DMS 273 (cell line): ENCODE results near the gene GTF2F2.
A peak's percentile ranks its signal among the peaks of the same experiment; 100 is the strongest.
"Not testable (repeated sequence)": the region's sequence is repeated elsewhere in the genome, so short reads cannot be mapped to it uniquely, and the experiment has no call there.

ENCODE experiments used
- DNase-seq: peaks from one replicate; lab custom pipeline; 2025; ENCODE audit not compliant: unreplicated experiment; lab: John Stamatoyannopoulos, UW

GTF2F2 gene

GRCh38 chr13:45178349-45179162 lies 58.2 kb downstream of the GTF2F2 start:
- peak; percentile 27 for DNase-seq

DNA sequence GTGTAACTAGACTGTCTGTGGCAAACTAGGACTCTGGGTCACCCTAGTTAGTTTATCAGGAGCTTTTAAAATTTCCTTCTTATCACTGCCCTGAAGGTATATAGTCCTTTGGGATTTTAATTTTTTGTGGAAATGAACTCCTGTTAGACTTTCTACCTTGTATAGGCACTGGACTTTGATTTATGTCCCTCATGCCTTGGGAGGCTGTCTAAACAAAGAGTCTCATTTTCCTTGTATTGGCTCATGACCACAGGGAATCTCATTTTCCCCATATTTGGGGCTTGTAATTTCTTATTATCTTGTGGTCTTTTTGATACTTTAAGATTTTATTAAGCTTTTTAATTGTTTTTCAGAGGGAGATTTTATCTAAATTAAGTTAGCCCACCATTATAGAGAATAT lies 59.1 kb downstream of the GTF2F2 start:
- DNase-seq: no peak

GRCh38 chr13:45180303-45180702 lies 60.0 kb downstream of the GTF2F2 start:
- DNase-seq: no peak

DNA sequence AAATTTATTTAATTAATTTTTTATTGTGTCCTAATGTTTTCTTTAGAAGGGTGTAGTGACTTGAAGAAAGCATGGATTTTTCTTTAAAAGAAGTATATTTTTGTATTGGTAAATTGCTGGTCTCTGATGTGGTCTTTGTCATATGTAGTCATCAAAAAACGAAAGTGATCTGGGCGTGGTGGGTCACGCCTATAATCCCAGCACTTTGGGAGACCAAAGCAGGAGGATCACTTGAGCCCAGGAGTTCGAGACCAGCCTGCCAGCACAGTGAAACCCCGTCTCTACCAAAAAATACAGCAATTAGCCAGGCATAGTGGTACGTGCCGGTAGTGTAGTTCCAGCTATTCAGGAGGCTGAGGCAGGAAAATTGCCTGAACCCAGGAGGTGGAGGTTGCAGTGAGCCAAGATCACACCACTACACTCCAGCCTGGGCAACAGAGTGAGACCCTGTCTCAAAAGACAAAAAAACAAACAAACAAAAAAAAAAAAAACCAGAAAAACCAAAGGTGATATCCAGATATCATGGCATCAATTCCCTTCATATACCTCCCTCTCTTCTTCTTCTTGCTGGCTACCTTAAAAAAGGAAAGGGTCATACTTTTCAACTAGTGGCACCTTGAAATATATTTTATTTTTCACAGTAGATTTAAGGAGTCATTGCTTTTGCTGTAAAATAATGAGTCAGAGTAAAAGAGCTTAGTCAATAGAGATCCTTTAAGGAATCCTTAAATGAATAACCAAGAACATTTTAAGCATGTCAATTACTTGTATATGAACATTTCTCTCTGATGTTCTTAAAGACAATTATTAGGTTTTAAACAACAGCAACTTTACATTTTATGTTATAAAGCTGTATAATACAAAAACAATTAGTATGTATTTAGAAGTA lies 60.6 kb downstream of the GTF2F2 start:
- no peak for DNase-seq

GRCh38 chr13:45184693-45185092 lies 64.4 kb downstream of the GTF2F2 start:
- no peak for DNase-seq

DNA sequence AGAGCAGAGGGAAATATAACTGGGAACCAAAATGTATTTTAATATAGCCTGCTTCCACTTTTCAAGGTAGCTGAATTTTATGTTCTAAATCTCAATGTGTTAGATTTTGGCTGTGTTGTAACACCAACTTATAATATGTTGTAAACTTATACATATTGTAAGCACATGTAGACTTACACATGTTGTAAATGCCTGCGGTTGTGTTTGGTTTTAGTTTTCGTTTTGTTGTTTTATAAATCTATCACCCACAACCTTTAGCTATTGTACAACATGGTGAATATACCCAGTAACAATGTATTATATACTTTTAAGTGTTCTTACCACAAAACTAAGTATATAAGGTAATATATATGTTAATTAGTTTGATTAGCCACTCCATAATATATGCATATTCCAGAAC lies 65.0 kb downstream of the GTF2F2 start:
- no peak for DNase-seq

DNA sequence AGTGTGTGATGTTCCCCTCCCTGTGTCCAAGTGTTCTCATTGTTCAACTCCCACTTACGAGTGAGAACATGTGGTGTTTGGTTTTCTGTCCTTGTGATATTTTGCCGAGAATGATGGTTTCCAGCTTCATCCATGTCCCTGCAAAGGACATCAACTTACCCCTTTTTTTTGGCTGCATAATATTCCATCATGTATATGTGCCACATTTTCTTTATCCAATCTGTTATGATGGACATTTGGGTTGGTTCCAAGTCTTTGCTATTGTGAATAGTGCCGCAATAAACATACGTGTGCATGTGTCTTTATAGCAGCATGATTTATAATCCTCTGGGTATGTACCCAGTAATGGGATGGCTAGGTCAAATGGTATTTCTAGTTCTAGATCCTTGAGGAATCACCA lies 68.8 kb downstream of the GTF2F2 start:
- not testable (repeated sequence) for DNase-seq

- DNase-seq: not testable (repeated sequence)
These were observed 69.2 kb downstream of the GTF2F2 start for GRCh38 chr13:45189511-45189910.

- DNase-seq: no peak
These were observed 71.6 kb downstream of the GTF2F2 start for GRCh38 chr13:45191874-45192273.

GRCh38 chr13:45194081-45194939 lies 74.0 kb downstream of the GTF2F2 start:
- DNase-seq: peak; percentile 15

DNA sequence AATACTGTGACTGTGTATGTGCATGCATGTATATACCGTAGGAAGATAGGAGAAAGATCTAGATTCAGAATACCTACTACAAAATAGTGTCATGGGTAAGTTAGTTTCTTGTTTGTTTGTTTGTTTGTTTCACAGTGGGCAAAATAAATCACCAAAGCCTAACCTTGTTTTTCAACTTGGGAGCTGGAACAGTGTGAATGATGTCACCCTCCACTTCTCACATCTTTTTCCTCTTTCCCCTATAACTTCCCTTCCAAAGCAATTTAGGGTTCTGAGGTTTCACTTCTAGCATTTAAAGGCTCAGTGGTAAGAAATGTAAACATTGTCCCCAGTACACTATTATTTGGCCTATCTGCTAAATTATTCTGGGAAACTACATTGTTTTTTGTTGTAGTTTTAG lies 75.1 kb downstream of the GTF2F2 start:
- DNase-seq: no peak

DNA sequence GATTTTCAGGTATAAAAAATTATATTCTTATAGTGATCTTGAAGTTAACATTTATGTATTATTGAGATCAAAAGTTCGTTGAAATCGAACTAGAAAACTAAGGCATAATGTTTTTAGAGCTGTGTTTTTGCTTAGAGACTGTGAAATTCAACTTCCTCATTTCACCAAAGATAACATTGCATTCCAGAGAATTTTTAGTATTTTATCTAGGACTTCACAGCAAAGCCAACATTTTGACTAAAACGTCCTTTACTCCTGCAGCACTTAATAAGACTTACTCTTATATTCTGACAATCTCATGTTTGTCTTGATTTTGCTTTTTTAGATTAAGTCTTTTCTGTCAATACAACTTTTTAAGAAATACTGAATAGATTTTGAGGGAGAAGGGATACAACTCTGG lies 75.8 kb downstream of the GTF2F2 start:
- no peak for DNase-seq

- DNase-seq: no peak
These were observed 76.3 kb downstream of the GTF2F2 start for GRCh38 chr13:45196622-45197021.

DNA sequence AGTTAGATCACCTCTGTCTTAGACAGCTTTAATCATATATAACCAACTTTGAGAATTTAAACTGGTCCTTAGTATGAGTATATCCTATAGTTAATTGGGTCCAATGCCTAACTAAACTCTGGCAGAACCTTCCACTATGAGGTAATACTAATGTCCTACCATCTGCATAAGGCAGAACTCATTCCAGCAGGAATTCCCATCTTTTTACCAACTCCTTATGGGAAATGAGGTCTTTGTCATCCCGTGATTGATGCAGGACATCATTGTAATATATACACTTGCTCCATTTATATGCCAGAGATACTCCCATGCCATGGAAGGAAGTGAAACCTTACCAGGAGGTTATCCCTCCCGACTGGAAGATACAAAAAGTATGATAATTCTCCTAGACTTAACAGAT lies 77.7 kb downstream of the GTF2F2 start:
- peak; percentile 16 for DNase-seq

DNA sequence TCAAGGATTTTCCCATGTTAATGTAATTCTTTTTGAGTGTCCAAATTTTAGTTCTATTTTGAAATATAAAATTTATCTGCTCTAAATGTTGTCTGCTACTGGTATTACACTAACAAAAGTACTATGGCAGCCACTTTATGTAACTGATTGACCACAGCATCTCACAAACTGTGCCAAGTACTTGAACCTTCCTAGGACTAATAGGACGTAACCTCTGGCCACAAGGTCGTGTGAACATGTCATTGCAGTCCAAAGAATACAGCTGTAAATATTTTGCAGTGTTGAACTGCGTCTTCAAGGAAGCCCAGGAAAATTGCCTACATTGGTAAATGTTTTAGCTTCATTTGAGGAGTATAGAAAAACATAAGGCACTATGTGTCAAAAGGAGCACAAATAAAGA lies 78.6 kb downstream of the GTF2F2 start:
- DNase-seq: no peak

DNA sequence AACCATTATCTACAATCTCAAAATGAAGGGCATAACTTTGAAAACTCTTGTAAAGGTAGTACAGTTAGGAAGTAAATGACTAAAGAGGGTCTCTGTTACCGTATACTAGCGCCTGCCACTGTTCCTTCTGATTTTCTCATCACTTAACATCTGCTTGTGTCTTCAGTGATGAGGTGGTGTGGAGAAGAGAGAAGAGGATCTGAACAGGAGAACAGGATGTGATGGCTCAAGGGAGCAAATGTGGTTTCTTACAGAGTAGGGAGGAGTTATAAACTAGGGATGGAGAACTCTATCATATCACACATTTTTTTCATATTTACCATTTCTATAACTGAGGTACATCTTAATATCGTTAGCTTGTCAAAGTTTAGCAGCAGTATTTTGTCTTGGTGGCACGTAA lies 79.4 kb downstream of the GTF2F2 start:
- no peak for DNase-seq

GRCh38 chr13:45200701-45201232 lies 80.5 kb downstream of the GTF2F2 start, which contains the start of gene KCTD4:
TSS of gene KCTD4 (minus strand) at chr13:45201045. CDS start at chr13:45194567, 6,478 bp downstream.
- DNase-seq: no peak

GRCh38 chr13:45205124-45205523 lies 84.8 kb downstream of the GTF2F2 start:
- DNase-seq: no peak

DNA sequence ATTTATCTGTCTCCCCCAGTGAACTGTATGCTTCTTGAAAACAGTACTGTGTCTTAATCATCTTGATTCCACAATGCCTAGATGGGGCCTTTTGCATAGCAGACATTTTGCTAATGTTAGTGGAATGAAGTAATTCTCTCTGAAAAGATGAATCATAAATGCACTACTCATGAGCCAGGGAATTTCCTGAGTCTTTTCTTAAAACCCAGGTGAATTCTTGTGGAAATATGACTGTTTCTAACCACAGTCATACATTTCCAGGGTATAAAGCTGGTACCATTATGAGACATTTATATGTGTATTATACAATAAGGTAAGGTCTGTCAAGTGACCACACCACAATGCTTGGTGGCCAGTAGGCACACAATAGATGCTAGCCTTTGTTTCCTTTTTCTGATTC lies 86.0 kb downstream of the GTF2F2 start:
- peak; percentile 45 for DNase-seq

GRCh38 chr13:45207319-45207718 lies 87.0 kb downstream of the GTF2F2 start:
- DNase-seq: peak; percentile 82

GRCh38 chr13:45208132-45208531 lies 87.8 kb downstream of the GTF2F2 start:
- no peak for DNase-seq
